B cell (primary cell): ENCODE results near the gene SUPT5H. TPM values are rescaled to one million over a fixed set of nuclear protein-coding genes. Genes with fewer than 3 reads are reported as not detected.

Experiments
- ATAC-seq: fragments of 200-7000 bp; cut with Tn5 transposase; one replicate; pipeline ENCODE4 v1.10.0; 2021; ENCODE audit warnings: low read depth, mild to moderate bottlenecking, moderate number of reproducible peaks, moderate library complexity
- CTCF ChIA-PET: fragments of 350-600 bp; sonication (Branson Sonifier 250); formaldehyde crosslinking; loops from one replicate; lab custom pipeline; 2021; ENCODE audit warnings: antibody characterized with exemption, inconsistent platforms; lab: Charles Lee
- POLR2A ChIA-PET: fragments of 350-600 bp; sonication (Branson Sonifier 250); formaldehyde crosslinking; loops from one replicate; lab custom pipeline; 2021; ENCODE audit warnings: antibody characterized with exemption; lab: Charles Lee
- DNase-seq: peaks from one replicate; pipeline ENCODE4 v3.0.0; 2013
- H2AFZ ChIP-seq: 2 replicates; pipeline ENCODE4 v1.6.1; 2012; ENCODE audit warnings: mild to moderate bottlenecking, low read depth, low read length; ENCODE audit not compliant: insufficient read depth, poor library complexity, severe bottlenecking
- H3K27ac ChIP-seq, 2 donors: 1 replicate in 1 of 2; 2 replicates in 1 of 2; pipeline ENCODE4 v1.5.1; 2012 to 2013; ENCODE audit warnings: low read length in 2 of 2, mild to moderate bottlenecking in 2 of 2, moderate library complexity in 1 of 2
- H3K27me3 ChIP-seq, 4 experiments: fragments of 200-600 bp in 1 of 4; sonication (generic) in 1 of 4; replicated peaks in 1 of 4; 1 replicate in 2 of 4; 2 replicates in 2 of 4; pipeline versions ENCODE4 v1.6.1 to v1.7.0; 2013 to 2016; ENCODE audit warnings: low read length in 3 of 4, mild to moderate bottlenecking in 2 of 4, mixed read lengths in 1 of 4, moderate library complexity in 1 of 4; ENCODE audit not compliant: insufficient read depth in 4 of 4, control insufficient read depth in 3 of 4; ENCODE audit errors: control extremely low read depth in 1 of 4
- H3K36me3 ChIP-seq, 2 experiments: replicated peaks in 1 of 2; 1 replicate in 1 of 2; 2 replicates in 1 of 2; pipeline versions ENCODE4 v1.6.1 to v1.7.1; 2013; ENCODE audit warnings: low read length in 1 of 2; ENCODE audit not compliant: insufficient read depth in 2 of 2, control insufficient read depth in 1 of 2; ENCODE audit errors: control extremely low read depth in 1 of 2, extremely low read depth in 1 of 2
- H3K4me1 ChIP-seq, 2 donors: fragments of 200-600 bp in 1 of 2; sonication (generic) in 1 of 2; 1 replicate in 1 of 2; 2 replicates in 1 of 2; pipeline versions ENCODE4 v1.5.1 to v1.6.1; 2013 to 2017; ENCODE audit warnings: low read length in 2 of 2; ENCODE audit not compliant: control insufficient read depth in 2 of 2, insufficient read depth in 2 of 2
- H3K4me2 ChIP-seq: replicated peaks from 2 replicates; pipeline ENCODE3; 2012; ENCODE audit warnings: mild to moderate bottlenecking, low read depth, low read length; ENCODE audit not compliant: poor library complexity, severe bottlenecking
- H3K4me3 ChIP-seq, 5 experiments: fragments of 200-600 bp in 1 of 5; sonication (generic) in 1 of 5; 1 replicate in 3 of 5; 2 replicates in 2 of 5; pipeline versions ENCODE4 v1.5.1 to v1.7.0; 2011 to 2016; ENCODE audit warnings: low read length in 4 of 5, mild to moderate bottlenecking in 4 of 5, low read depth in 2 of 5, control low read depth in 1 of 5, moderate library complexity in 1 of 5; ENCODE audit not compliant: insufficient read depth in 1 of 5; ENCODE audit errors: control extremely low read depth in 1 of 5, extremely low read depth in 1 of 5
- H3K79me2 ChIP-seq: fragments of 200-600 bp; sonication (generic); one replicate; pipeline ENCODE4 v1.6.0; 2016; ENCODE audit warnings: low read length; ENCODE audit not compliant: control insufficient read depth, insufficient read depth
- H3K9ac ChIP-seq: fragments of 200-600 bp; sonication (generic); 2 replicates; pipeline ENCODE4 v1.6.1; 2017; ENCODE audit warnings: mild to moderate bottlenecking, low read length, moderate library complexity
- H3K9me3 ChIP-seq, 3 donors: one replicate each; pipeline versions ENCODE4 v1.6.1 to v1.7.1; 2013; ENCODE audit warnings: low read length in 2 of 3; ENCODE audit not compliant: control insufficient read depth in 2 of 3, insufficient read depth in 1 of 3; ENCODE audit errors: control extremely low read depth in 1 of 3
- H4K20me1 ChIP-seq: 2 replicates; pipeline ENCODE4 v1.6.0; 2012; ENCODE audit warnings: mild to moderate bottlenecking, low read length; ENCODE audit not compliant: insufficient read depth, control insufficient read depth, poor library complexity, severe bottlenecking
- H3K27ac Mint-ChIP-seq: one replicate; pipeline ENCODE4 v1.8.0; 2021; ENCODE audit warnings: mixed read lengths
- H3K27me3 Mint-ChIP-seq: one replicate; pipeline ENCODE4 v1.8.0; 2021; ENCODE audit warnings: mixed read lengths
- H3K4me1 Mint-ChIP-seq: one replicate; pipeline ENCODE4 v1.8.0; 2021; ENCODE audit warnings: mixed read lengths
- H3K4me3 Mint-ChIP-seq: one replicate; pipeline ENCODE4 v1.8.0; 2021; ENCODE audit warnings: mixed read lengths
- H3K9me3 Mint-ChIP-seq: one replicate; pipeline ENCODE4 v1.8.0; 2022; ENCODE audit warnings: mixed read lengths; ENCODE audit not compliant: insufficient read depth
- CTCF ChIP-seq: fragments of 200-600 bp; IDR thresholded peaks from one replicate; pipeline ENCODE4 v1.8.0; 2022; ENCODE audit warnings: antibody characterized with exemption, mild to moderate bottlenecking
- EZH2 ChIP-seq: IDR thresholded peaks from 2 replicates; pipeline ENCODE4 v1.6.1; 2012; ENCODE audit warnings: borderline replicate concordance, low read depth, mild to moderate bottlenecking, moderate library complexity, low read length; ENCODE audit not compliant: insufficient read depth, poor library complexity, severe bottlenecking
- WGBS: methylation state at CpG from one replicate; pipeline ENCODE4 v1.1.5; 2013; ENCODE audit warnings: missing lambda C conversion rate; ENCODE audit not compliant: insufficient coverage; 5-methylcytosine and 5-hydroxymethylcytosine counted together
- intact Hi-C: fragments of 100-400 bp; cut with micrococcal nuclease; formaldehyde crosslinking; loops from one replicate; pipeline ENCODE4 v1.10.0; 2022
- polyA plus RNA-seq: library from polyadenylated mRNA; depleted of rRNA; stranded (reverse); fragments of >200 nt; gene quantifications from 2 replicates; pipeline ENCODE4 v1.2.3, GENCODE V29; 2012
- total RNA-seq, 2 donors: library from RNA; stranded (reverse); fragments of 120-200 nt in 1 of 2; gene quantifications; 1 replicate in 1 of 2; 2 replicates in 1 of 2; pipeline versions ENCODE4 v1.2.3 to v1.2.4, GENCODE V29; 2013 to 2022

The SUPT5H gene
- total and polyA plus RNA-seq, 2 donors (not counting 1 experiment from before 2014, with no cell fraction given), result 119 to 203 TPM

GRCh38 chr19:39410017-39410830, 35.2 kb upstream of the SUPT5H start:
- H3K27ac Mint-ChIP-seq, result peak overlapping the region; percentile 99
- H3K27me3 Mint-ChIP-seq, result no peaks in the 10 kb centered on the region
- peak overlapping the region; percentile 99 for H3K9ac ChIP-seq
- H4K20me1 ChIP-seq, result peaks cover 28% of the 10 kb centered on the region
- intact Hi-C loops, result loop anchor here (1.0 to 5.0 kb wide), 3 partner anchors 9 to 1367 kb away; partner anchors contain the start of genes EIF3K, MAP4K1, MIA and RAB4B
- peaks cover 45% of the 10 kb centered on the region for H3K79me2 ChIP-seq
- ChIA-PET CTCF (interaction anchor here (2.3 to 2.9 kb wide), 3 partner anchors 11 to 19 kb away, joined by 12 to 260 read pairs (median 42); partner anchors contain the start of genes MED29 and PAF1), POLR2A (interaction anchor here (0.8 to 4.5 kb wide), 5 partner anchors 8 to 22 kb away, joined by 3 to 74 read pairs (median 54); partner anchors contain the start of genes MED29 and PAF1)
- peaks cover 0 to 2% (median 0%) of the 10 kb centered on the region in 3 donors for H3K9me3 ChIP-seq
- peak overlapping the region; percentile 38 to 99 (median 95) for H3K4me3 ChIP-seq
- peak overlapping the region; percentile 100 for H3K4me2 ChIP-seq
- DNase-seq (peak; percentile 94), ATAC-seq (peak; percentile 28)
- peaks cover 59% of the 10 kb centered on the region for H3K4me1 Mint-ChIP-seq
- H3K36me3 ChIP-seq, result peaks cover 0 to 24% of the 10 kb centered on the region in 2 experiments
- H3K9me3 Mint-ChIP-seq, result no peaks in the 10 kb centered on the region
- peak overlapping the region; percentile 100 for H3K27ac ChIP-seq
- TF ChIP-seq CTCF, result no peak
- TF ChIP-seq EZH2, result no peak
- no peak overlapping the region for H2AFZ ChIP-seq
- no peaks in the 10 kb centered on the region for H3K27me3 ChIP-seq
- peak overlapping the region; percentile 94 for H3K4me3 Mint-ChIP-seq
- H3K4me1 ChIP-seq, result peaks cover 31 to 51% of the 10 kb centered on the region in 2 donors
- 2% methylated on average over 35 of the region's 35 CpGs for WGBS
